KMS-11 (cell line): Measurements from ENCODE around the gene REM1.
"Not testable (repeated sequence)": the region's sequence is repeated elsewhere in the genome, so short reads cannot be mapped to it uniquely, and the experiment has no call there.

Experiments used
- H2AFZ ChIP-seq: fragments of 200-600 bp; sonication (generic); 2 replicates; pipeline ENCODE4 v1.6.1; 2016; ENCODE audit warnings: antibody characterized with exemption, mixed run types, low read depth
- H3K27ac ChIP-seq: fragments of 200-600 bp; sonication (generic); 2 replicates; pipeline ENCODE4 v1.6.1; 2016; ENCODE audit warnings: mild to moderate bottlenecking, mixed run types
- H3K27me3 ChIP-seq: fragments of 200-600 bp; sonication (generic); 2 replicates; pipeline ENCODE4 v1.6.1; 2017; ENCODE audit warnings: mild to moderate bottlenecking, low read depth, mixed run types, moderate library complexity; ENCODE audit not compliant: insufficient read depth
- H3K36me3 ChIP-seq: fragments of 200-600 bp; sonication (generic); 2 replicates; pipeline ENCODE4 v1.6.1; 2017; ENCODE audit warnings: mild to moderate bottlenecking, mixed run types; ENCODE audit not compliant: insufficient read depth
- H3K4me1 ChIP-seq: fragments of 200-600 bp; sonication (generic); 2 replicates; pipeline ENCODE4 v1.6.1; 2016; ENCODE audit warnings: mild to moderate bottlenecking, low read depth, mixed run types; ENCODE audit not compliant: poor library complexity, severe bottlenecking
- H3K4me2 ChIP-seq: fragments of 200-600 bp; sonication (generic); 2 replicates; pipeline ENCODE4 v1.7.0; 2016; ENCODE audit warnings: mild to moderate bottlenecking, mixed run types
- H3K4me3 ChIP-seq: fragments of 200-600 bp; sonication (generic); IDR thresholded peaks from 2 replicates; pipeline ENCODE4 v1.6.1; 2017; ENCODE audit warnings: low read depth, low read length, mixed read lengths; ENCODE audit not compliant: insufficient read depth
- H3K79me2 ChIP-seq: fragments of 200-600 bp; sonication (generic); 2 replicates; pipeline ENCODE4 v1.6.1; 2016; ENCODE audit warnings: low read depth, mixed run types; ENCODE audit not compliant: insufficient read depth
- H3K9ac ChIP-seq: fragments of 200-600 bp; sonication (generic); 2 replicates; pipeline ENCODE4 v1.6.1; 2016; ENCODE audit warnings: mild to moderate bottlenecking, mixed run types
- H4K20me1 ChIP-seq: fragments of 200-600 bp; sonication (generic); 2 replicates; pipeline ENCODE4 v1.6.1; 2016; ENCODE audit warnings: mild to moderate bottlenecking, mixed run types; ENCODE audit not compliant: insufficient read depth
- CTCF ChIP-seq: fragments of 200-600 bp; sonication (generic); conservative IDR thresholded peaks from 2 replicates; pipeline ENCODE4 v1.6.1; 2017; ENCODE audit warnings: low read depth, mild to moderate bottlenecking, antibody characterized with exemption, low read length, moderate library complexity, mixed read lengths

REM1 gene

DNA sequence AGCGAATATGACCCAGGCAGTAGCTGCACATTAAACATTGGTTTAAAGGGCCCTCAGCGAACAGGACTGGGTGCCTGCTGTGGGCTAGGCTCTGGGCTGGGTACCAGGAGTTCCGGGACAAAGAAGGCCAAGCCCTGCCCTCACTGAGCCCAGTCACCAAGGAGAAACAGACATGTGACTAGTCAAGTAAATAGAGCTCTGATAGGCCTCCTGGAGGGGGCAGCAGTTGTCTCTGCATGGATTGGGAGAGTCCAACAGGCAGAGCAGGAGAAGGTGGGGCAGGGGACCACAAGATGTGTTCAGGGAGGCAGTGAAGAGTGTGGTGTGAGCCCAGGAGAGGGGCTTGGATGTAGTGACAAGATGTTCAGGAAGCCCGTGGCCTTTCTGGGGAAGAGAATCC is 42.3 kb downstream of the REM1 start:
- Histone ChIP-seq H3K79me2 (peaks cover 81% of the 10 kb centered on the region), H3K36me3 (peaks cover 9% of the 10 kb centered on the region; the same call in 1 of the 2 replicates), H3K9ac (no peak overlapping the region), H3K4me1 (peaks cover 70% of the 10 kb centered on the region), H2AFZ (no peak overlapping the region), H3K4me3 (no peak overlapping the region), H3K27me3 (no peaks in the 10 kb centered on the region), H3K27ac (peak overlapping the region; percentile 75; the same call in 1 of the 2 replicates), H3K4me2 (peak overlapping the region; percentile 94), H4K20me1 (peaks cover 66% of the 10 kb centered on the region)
- no peak for TF ChIP-seq CTCF

DNA sequence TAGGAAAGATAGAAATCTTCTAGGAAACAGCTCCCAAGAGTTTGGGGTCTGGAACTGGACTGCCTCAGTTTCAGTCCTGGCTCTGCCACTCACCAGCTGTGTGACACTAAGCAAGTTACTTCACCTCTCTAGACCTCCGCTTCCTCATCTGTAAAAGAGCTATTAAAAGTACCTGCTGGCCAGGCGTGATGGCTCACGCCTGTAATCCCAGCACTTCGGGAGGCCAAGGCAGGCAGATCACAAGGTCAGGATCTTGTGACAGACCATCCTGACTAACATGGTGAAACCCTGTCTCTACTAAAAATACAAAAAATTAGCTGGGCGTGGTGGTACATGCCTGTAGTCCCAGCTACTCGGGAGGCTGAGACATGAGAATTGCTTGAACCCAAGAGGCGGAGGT is 46.2 kb downstream of the REM1 start:
- not testable (repeated sequence) for H3K27ac ChIP-seq, H3K9ac ChIP-seq, H2AFZ ChIP-seq, H3K4me3 ChIP-seq, H3K36me3 ChIP-seq, H3K27me3 ChIP-seq, H3K4me2 ChIP-seq
- Histone ChIP-seq H3K79me2 (peaks cover 100% of the 10 kb centered on the region), H3K4me1 (peaks cover 65% of the 10 kb centered on the region), H4K20me1 (peaks cover 70% of the 10 kb centered on the region)

DNA sequence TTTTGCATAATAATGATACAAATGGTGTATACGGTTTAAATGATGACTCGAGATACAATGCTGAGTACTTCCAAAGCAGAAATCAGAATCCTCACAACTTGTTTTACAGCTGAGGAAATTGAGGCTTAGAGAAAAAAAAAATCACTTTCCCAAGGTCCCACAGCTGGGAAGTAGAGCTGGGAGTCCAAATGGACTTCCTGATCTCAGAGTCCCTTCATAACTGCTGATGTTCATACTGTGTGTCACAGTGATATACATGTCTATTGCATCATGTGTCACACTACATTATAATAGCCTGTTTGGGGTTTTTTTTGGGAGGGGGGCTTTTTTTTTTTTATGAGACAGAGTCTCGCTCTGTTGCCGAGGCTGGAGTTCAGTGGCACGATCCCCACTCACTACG is 47.6 kb downstream of the REM1 start:
- peaks cover 50% of the 10 kb centered on the region for H3K4me1 ChIP-seq
- H3K79me2 ChIP-seq, result peaks cover 100% of the 10 kb centered on the region
- no peaks in the 10 kb centered on the region for H3K27me3 ChIP-seq
- no peak overlapping the region for H3K27ac ChIP-seq
- no peak overlapping the region for H3K4me2 ChIP-seq
- peaks cover 66% of the 10 kb centered on the region for H4K20me1 ChIP-seq
- H3K36me3 ChIP-seq, result no peaks in the 10 kb centered on the region; the same call in 1 of the 2 replicates
- no peak for TF ChIP-seq CTCF
- no peak overlapping the region for H2AFZ ChIP-seq
- H3K9ac ChIP-seq, result no peak overlapping the region
- H3K4me3 ChIP-seq, result no peak overlapping the region

DNA sequence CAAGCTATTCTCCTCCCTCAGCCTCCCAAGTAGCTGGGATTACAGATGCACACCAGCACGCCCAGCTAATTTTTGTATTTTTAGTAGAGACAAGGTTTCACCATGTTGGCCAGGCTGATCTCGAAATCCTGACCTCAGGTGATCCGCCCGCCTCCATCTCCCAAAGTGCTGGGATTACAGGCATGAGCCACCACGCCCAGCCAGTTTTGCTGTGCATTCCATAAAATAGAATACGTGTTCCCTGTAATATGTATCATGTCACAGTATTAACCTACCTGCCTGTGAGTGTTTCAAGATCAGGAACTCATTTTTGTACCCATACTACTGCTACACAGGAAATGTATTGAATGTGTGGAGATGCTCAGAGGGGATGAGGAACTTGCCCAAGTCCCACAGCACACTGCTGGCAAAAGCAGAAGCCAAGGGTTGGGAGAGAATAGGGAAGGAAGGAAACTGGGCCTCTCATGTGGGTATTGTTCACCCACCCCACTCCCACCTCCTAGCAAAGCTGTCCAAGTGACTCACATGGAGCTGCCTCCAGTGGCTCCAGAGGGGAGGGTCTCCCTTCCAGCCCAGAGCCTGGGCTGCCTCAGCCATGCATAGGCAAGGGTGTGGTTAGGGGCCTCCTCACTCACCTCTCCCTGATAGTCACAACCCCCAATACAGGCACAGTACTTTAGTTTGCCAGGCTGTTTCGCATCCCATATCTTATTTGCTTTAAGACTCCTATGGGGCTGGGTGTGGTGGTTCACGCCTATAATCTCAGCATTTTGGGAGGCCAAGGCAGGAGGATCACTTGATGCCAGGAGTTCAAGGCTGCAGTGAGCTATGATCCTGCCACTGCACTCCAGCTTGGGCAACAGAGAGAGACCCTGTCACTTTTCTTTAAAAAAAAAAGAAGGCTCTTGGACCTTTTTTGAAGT is 48.5 kb downstream of the REM1 start:
- peaks cover 57% of the 10 kb centered on the region for H4K20me1 ChIP-seq
- H3K36me3 ChIP-seq, result no peaks in the 10 kb centered on the region; the same call in 1 of the 2 replicates
- no peaks in the 10 kb centered on the region for H3K27me3 ChIP-seq
- TF ChIP-seq CTCF, result no peak
- H3K27ac ChIP-seq, result no peak overlapping the region
- no peak overlapping the region for H3K4me2 ChIP-seq
- peaks cover 100% of the 10 kb centered on the region for H3K79me2 ChIP-seq
- no peak overlapping the region for H3K4me3 ChIP-seq
- no peak overlapping the region for H3K9ac ChIP-seq
- peaks cover 41% of the 10 kb centered on the region for H3K4me1 ChIP-seq
- H2AFZ ChIP-seq, result no peak overlapping the region

- no peak overlapping the region for H3K4me2 ChIP-seq
- H4K20me1 ChIP-seq, result peaks cover 21% of the 10 kb centered on the region
- no peaks in the 10 kb centered on the region for H3K27me3 ChIP-seq
- no peak for TF ChIP-seq CTCF
- H3K4me3 ChIP-seq, result no peak overlapping the region
- H3K9ac ChIP-seq, result no peak overlapping the region
- H3K36me3 ChIP-seq, result peaks cover 8% of the 10 kb centered on the region; the same call in 1 of the 2 replicates
- H3K27ac ChIP-seq, result no peak overlapping the region
- H3K4me1 ChIP-seq, result peaks cover 5% of the 10 kb centered on the region
- H3K79me2 ChIP-seq, result peaks cover 100% of the 10 kb centered on the region
- no peak overlapping the region for H2AFZ ChIP-seq
Observed at GRCh38 chr20:31527266-31527665, 52.2 kb downstream of the REM1 start.
